Upper lobe of left lung (tissue), 6 donors: ENCODE results near the gene VTA1. TPM values are rescaled to one million over a fixed set of nuclear protein-coding genes. Genes with fewer than 3 reads are reported as not detected.

ENCODE experiments used
- ATAC-seq, 2 donors: fragments of 200-7000 bp; cut with Tn5 transposase; one replicate each; pipeline ENCODE4 v1.9.1; 2022; ENCODE audit warnings: mild to moderate bottlenecking in 2 of 2, moderate library complexity in 2 of 2; ENCODE audit not compliant: low FRiP score in 2 of 2
- DNase-seq, 2 donors: peaks; one replicate each; pipeline ENCODE4 v3.0.0-alpha.2; 2019 to 2020
- H3K27ac ChIP-seq, 4 donors: fragments of 200-600 bp; sonication (generic); one replicate each; pipeline ENCODE4 v1.5.1; 2016 to 2019
- H3K27me3 ChIP-seq, 4 donors: fragments of 200-600 bp; sonication (generic); one replicate each; pipeline ENCODE4 v1.5.1; 2017 to 2019
- H3K36me3 ChIP-seq, 4 donors: fragments of 200-600 bp; sonication (generic); one replicate each; pipeline ENCODE4 v1.5.1; 2016 to 2019
- H3K4me1 ChIP-seq, 4 donors: fragments of 200-600 bp; sonication (generic); one replicate each; pipeline ENCODE4 v1.5.1; 2018 to 2019
- H3K4me3 ChIP-seq, 4 donors: fragments of 200-600 bp; sonication (generic); one replicate each; pipeline ENCODE4 v1.5.1; 2017 to 2019; ENCODE audit warnings: mild to moderate bottlenecking in 2 of 4, moderate library complexity in 1 of 4
- H3K9me3 ChIP-seq, 4 donors: fragments of 200-600 bp; sonication (generic); one replicate each; pipeline ENCODE4 v1.5.1; 2018 to 2019
- CTCF ChIP-seq, 6 experiments: fragments of 450-650 bp in 4 of 6; fragments of 200-600 bp in 2 of 6; sonication (generic) in 2 of 6; IDR thresholded peaks; one replicate each; pipeline ENCODE4 v1.5.1; 2016 to 2019; ENCODE audit warnings: antibody characterized with exemption in 6 of 6
- EP300 ChIP-seq, 4 donors: sonication (generic); formaldehyde crosslinking; IDR thresholded peaks; one replicate each; pipeline ENCODE4 v1.5.1; 2017; ENCODE audit warnings: antibody characterized with exemption in 4 of 4, control low read depth in 2 of 4
- POLR2A ChIP-seq, 4 donors: fragments of 450-650 bp; IDR thresholded peaks; one replicate each; pipeline ENCODE4 v1.5.1; 2016 to 2017; ENCODE audit warnings: antibody characterized with exemption in 4 of 4, mild to moderate bottlenecking in 2 of 4
- POLR2AphosphoS5 ChIP-seq, 2 donors: sonication (generic); formaldehyde crosslinking; IDR thresholded peaks; one replicate each; pipeline ENCODE4 v1.5.1; 2017; ENCODE audit warnings: antibody characterized with exemption in 2 of 2
- WGBS, 2 donors: methylation state at CpG; one replicate each; pipeline ENCODE4 v1.1.5; 2017 to 2018; 5-methylcytosine and 5-hydroxymethylcytosine counted together
- total RNA-seq, 6 donors: library from RNA; depleted of rRNA in 4 of 6; stranded (reverse); fragments of >200 nt in 4 of 6; gene quantifications; one replicate each; pipeline versions ENCODE4 v1.1.0 to v1.2.1, GENCODE V29; 2016 to 2021
- donor health status: DM: no; HTN: no; CAD: no; lungs with moderate emphysema.
- donor health status: DM: no; HTN: yes; CAD: no; lungs with severe emphysema.

VTA1 gene
- total RNA-seq, 6 donors from 2014 or later, result 15.8 to 36.0 (median 25.7) TPM

- ATAC-seq (no peak), DNase-seq (no peak)
- no peaks in the 10 kb centered on the region for H3K27me3 ChIP-seq
- H3K4me1 ChIP-seq, result peaks cover 0 to 4% (median 0%) of the 10 kb centered on the region in 4 donors
- no peak overlapping the region for H3K4me3 ChIP-seq
- no peaks in the 10 kb centered on the region for H3K36me3 ChIP-seq
- 41 to 45% methylated on average over 3 of the region's 3 CpGs for WGBS, 2 donors
- H3K9me3 ChIP-seq, result no peaks in the 10 kb centered on the region
- no peak overlapping the region for H3K27ac ChIP-seq
- TF ChIP-seq POLR2A (IDR thresholded peaks at IDR 0.05), result no peak
- TF ChIP-seq CTCF (IDR thresholded peaks at IDR 0.05), result no peak
- no peak for TF ChIP-seq POLR2AphosphoS5 (IDR thresholded peaks at IDR 0.05)
- TF ChIP-seq EP300 (IDR thresholded peaks at IDR 0.05), result no peak
Observed at GRCh38 chr6:142235272-142235671, 88.2 kb downstream of the VTA1 start.

GRCh38 chr6:142235791-142236190 is 88.7 kb downstream of the VTA1 start:
- Histone ChIP-seq H3K9me3 (no peaks in the 10 kb centered on the region), H3K27me3 (no peaks in the 10 kb centered on the region), H3K4me3 (no peak overlapping the region), H3K4me1 (peaks cover 0 to 4% (median 0%) of the 10 kb centered on the region in 4 donors), H3K36me3 (no peaks in the 10 kb centered on the region), H3K27ac (no peak overlapping the region)
- WGBS, 2 donors, result 79 to 80% methylated on average over 2 of the region's 2 CpGs
- DNase-seq (no peak), ATAC-seq (no peak)
- TF ChIP-seq CTCF (IDR thresholded peaks at IDR 0.05), result no peak
- TF ChIP-seq EP300 (IDR thresholded peaks at IDR 0.05), result no peak
- TF ChIP-seq POLR2A (IDR thresholded peaks at IDR 0.05), result no peak
- TF ChIP-seq POLR2AphosphoS5 (IDR thresholded peaks at IDR 0.05), result no peak

- H3K9me3 ChIP-seq, result no peaks in the 10 kb centered on the region
- H3K4me3 ChIP-seq, result no peak overlapping the region
- H3K27ac ChIP-seq, result no peak overlapping the region
- TF ChIP-seq CTCF (IDR thresholded peaks at IDR 0.05), result no peak
- no peak for TF ChIP-seq POLR2AphosphoS5 (IDR thresholded peaks at IDR 0.05)
- TF ChIP-seq POLR2A (IDR thresholded peaks at IDR 0.05), result no peak
- no peak for TF ChIP-seq EP300 (IDR thresholded peaks at IDR 0.05)
- no peak for DNase-seq
- H3K4me1 ChIP-seq, result peaks cover 0 to 4% (median 0%) of the 10 kb centered on the region in 4 donors
- no peak for ATAC-seq
- H3K27me3 ChIP-seq, result no peaks in the 10 kb centered on the region
- H3K36me3 ChIP-seq, result no peaks in the 10 kb centered on the region
- 85 to 88% methylated on average over 4 of the region's 4 CpGs for WGBS, 2 donors
Observed at GRCh38 chr6:142236691-142237090, 89.6 kb downstream of the VTA1 start.

- no peak for DNase-seq
- Histone ChIP-seq H3K4me3 (no peak overlapping the region), H3K9me3 (no peaks in the 10 kb centered on the region), H3K4me1 (no peaks in the 10 kb centered on the region), H3K36me3 (no peaks in the 10 kb centered on the region), H3K27me3 (no peaks in the 10 kb centered on the region), H3K27ac (no peak overlapping the region)
- 76 to 86% methylated on average over 3 of the region's 3 CpGs for WGBS, 2 donors
- ATAC-seq, result no peak
- no peak for TF ChIP-seq POLR2A (IDR thresholded peaks at IDR 0.05)
- TF ChIP-seq CTCF (IDR thresholded peaks at IDR 0.05), result no peak
- no peak for TF ChIP-seq POLR2AphosphoS5 (IDR thresholded peaks at IDR 0.05)
- no peak for TF ChIP-seq EP300 (IDR thresholded peaks at IDR 0.05)
Observed at GRCh38 chr6:142238881-142239280, 91.8 kb downstream of the VTA1 start.

GRCh38 chr6:142240179-142240578 is 93.1 kb downstream of the VTA1 start:
- Histone ChIP-seq H3K9me3 (no peaks in the 10 kb centered on the region), H3K4me1 (no peaks in the 10 kb centered on the region), H3K4me3 (no peak overlapping the region), H3K27me3 (no peaks in the 10 kb centered on the region), H3K36me3 (no peaks in the 10 kb centered on the region), H3K27ac (no peak overlapping the region)
- DNase-seq (no peak), ATAC-seq (no peak)
- TF ChIP-seq POLR2A (IDR thresholded peaks at IDR 0.05) (no peak), CTCF (IDR thresholded peaks at IDR 0.05) (no peak), EP300 (IDR thresholded peaks at IDR 0.05) (no peak), POLR2AphosphoS5 (IDR thresholded peaks at IDR 0.05) (no peak)
- WGBS, 2 donors, result 85 to 86% methylated on average over 4 of the region's 4 CpGs
